ENCODE results near the gene SNAPC5.

Gene SNAPC5

DNA sequence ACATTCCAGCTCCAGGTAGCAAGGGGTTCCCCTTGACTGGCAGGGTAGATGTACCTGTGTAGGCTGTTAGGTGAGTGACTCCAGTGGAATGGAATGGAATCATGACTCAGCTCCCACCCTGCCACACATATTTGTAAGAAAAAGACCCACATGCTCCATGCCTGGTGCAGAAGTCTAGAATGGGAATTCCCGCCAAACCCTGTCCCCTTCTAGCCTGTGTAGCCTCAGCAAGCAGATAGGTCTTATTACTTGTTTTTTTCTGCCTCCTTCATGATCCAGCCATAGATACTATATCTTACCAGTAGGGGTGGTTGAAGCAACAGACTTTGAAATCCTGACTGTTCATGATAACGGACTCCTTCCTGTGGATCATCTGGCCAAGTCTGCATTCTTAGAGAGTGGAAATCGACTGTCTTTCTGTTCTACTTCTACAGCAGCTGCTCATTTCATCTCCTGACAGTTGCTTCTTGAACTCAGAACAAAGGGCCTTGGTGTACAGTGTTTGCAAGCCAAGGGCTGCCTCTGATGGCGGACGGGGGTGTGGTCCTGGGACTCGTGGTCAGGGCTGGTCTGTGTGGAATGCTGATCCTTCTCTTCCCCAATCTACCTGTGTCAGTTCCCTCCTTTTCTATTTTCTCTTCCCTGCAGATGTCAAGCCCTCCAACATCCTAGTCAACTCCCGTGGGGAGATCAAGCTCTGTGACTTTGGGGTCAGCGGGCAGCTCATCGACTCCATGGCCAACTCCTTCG lies 16.3 kb downstream of the SNAPC5 start:
- no peak for DNase-seq (ENCODE audit: low read depth)
- no peak overlapping the region for H3K4me3 ChIP-seq (replicated peaks; ENCODE audit: low read depth, low read length)
- TF ChIP-seq, protein P1, sequence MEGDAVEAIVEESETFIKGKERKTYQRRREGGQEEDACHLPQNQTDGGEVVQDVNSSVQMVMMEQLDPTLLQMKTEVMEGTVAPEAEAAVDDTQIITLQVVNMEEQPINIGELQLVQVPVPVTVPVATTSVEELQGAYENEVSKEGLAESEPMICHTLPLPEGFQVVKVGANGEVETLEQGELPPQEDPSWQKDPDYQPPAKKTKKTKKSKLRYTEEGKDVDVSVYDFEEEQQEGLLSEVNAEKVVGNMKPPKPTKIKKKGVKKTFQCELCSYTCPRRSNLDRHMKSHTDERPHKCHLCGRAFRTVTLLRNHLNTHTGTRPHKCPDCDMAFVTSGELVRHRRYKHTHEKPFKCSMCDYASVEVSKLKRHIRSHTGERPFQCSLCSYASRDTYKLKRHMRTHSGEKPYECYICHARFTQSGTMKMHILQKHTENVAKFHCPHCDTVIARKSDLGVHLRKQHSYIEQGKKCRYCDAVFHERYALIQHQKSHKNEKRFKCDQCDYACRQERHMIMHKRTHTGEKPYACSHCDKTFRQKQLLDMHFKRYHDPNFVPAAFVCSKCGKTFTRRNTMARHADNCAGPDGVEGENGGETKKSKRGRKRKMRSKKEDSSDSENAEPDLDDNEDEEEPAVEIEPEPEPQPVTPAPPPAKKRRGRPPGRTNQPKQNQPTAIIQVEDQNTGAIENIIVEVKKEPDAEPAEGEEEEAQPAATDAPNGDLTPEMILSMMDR (IDR thresholded peaks at IDR 0.05; ENCODE audit: low read length, missing control alignments) = no peak

DNA sequence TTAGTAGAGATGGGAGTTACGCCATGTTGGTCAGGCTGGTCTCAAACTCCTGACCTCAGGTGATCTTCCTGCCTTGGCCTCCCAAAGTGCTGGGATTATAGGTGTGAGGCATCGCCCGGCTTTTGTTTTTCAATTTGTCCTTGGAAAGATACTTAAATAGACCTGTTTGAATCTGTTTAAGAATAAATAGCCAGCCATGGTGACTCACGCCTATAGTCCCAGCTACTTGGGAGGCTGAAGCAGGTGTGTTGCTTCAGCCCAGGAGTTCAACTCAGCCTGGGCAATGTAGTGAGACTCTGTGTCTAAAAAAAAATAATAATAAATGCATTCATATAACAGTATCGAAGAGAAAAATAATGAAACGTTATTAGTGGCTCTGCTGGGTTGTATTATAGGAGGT lies 17.3 kb downstream of the SNAPC5 start:
- no peak overlapping the region for H3K4me3 ChIP-seq (replicated peaks; ENCODE audit: low read depth, low read length)
- TF ChIP-seq, protein P1 (IDR thresholded peaks at IDR 0.05; ENCODE audit: low read length, missing control alignments) = no peak
- no peak for DNase-seq (ENCODE audit: low read depth)

DNA sequence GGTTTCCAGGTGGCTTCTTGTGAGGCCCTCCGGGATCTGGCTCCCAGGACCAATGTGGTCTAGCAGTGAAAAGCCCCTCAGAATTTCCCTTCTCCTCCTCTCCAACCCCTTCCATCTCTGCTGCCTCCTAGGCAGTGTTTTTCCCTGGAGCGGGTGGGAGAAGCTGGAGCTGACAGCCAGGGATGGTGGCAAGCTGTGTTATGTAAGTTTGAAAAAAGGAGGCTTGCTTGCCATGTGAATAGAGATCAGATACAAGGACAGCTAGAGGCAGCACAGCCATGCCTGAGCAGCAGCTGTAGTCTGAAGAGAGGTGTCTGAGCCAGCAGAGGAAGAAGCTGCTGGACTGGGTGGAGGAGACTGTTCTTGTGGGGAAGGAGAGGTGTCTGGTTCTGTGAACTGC lies 20.6 kb downstream of the SNAPC5 start:
- H3K4me3 ChIP-seq (replicated peaks; ENCODE audit: low read depth, low read length) = no peak overlapping the region
- no peak for DNase-seq (ENCODE audit: low read depth)
- TF ChIP-seq, protein P1 (IDR thresholded peaks at IDR 0.05; ENCODE audit: low read length, missing control alignments) = no peak

DNA sequence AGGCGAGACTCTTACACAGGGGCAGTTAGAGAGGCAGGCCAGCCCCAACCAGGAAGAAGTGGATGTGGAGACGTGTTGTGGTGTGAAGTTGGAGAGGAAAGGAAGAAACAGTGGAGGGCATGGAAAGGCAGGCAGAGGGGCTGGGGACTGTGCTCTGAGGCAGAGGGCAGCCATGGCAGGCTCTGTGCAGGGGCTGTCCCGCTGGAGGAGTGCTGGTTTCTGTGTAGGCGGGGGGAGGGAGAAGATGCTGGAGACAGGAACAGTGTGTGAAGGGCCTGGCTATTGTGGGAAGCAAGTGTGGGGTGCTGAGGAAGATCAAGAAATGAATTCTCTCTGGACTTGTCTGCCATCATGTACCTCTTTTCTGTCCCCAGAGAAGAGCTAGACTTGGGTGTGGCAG lies 21.0 kb downstream of the SNAPC5 start:
- H3K4me3 ChIP-seq (replicated peaks; ENCODE audit: low read depth, low read length) = no peak overlapping the region
- DNase-seq (ENCODE audit: low read depth) = no peak
- TF ChIP-seq, protein P1 (IDR thresholded peaks at IDR 0.05; ENCODE audit: low read length, missing control alignments) = no peak

DNA sequence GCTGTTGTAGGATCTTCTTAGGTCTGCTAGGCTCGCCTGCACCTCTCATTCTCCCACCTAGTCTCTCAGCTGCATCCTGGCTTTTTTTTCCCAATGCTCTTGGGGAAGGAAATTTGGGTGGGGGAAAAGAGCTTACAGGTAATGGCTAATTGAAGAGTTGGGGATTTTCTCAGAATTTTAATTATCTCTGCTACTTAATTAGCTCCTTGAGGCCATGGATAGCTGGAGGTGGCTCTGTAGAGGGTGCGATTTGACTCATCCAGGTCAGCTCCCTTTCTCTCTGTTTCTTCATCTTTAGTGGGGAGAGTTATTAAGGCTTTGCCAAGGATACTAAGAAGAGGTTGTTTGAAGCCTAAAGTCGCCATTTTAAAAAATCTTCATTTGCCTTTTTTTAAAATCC lies 22.6 kb downstream of the SNAPC5 start:
- no peak overlapping the region for H3K4me3 ChIP-seq (replicated peaks; ENCODE audit: low read depth, low read length)
- TF ChIP-seq, protein P1 (IDR thresholded peaks at IDR 0.05; ENCODE audit: low read length, missing control alignments) = no peak
- no peak for DNase-seq (ENCODE audit: low read depth)

DNA sequence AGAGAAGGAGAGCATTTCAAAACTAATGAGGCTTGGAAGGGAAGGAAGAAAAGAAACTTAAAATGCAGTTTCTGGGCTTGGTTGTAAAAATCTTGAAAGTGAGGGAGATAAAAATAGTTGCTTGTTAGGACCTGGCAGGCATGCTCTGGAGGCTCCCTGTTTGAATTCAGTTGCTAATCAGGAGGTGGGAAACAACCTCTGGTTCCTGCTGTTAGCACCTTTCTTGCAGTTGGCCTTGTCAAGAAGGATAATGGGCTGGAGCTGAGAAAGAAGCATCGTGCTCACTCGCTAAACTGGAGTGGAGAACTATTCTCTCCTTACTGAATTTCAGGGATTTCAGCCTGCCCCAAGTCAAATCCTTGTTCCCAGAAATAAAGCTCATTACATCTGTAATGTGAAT lies 23.4 kb downstream of the SNAPC5 start:
- no peak overlapping the region for H3K4me3 ChIP-seq (replicated peaks; ENCODE audit: low read depth, low read length)
- TF ChIP-seq, protein P1 (IDR thresholded peaks at IDR 0.05; ENCODE audit: low read length, missing control alignments) = no peak
- DNase-seq (ENCODE audit: low read depth) = no peak
